Ectodermal cell (in vitro differentiated cells): ENCODE data around the gene THY1.

Experiments used
- H3K27ac ChIP-seq: 2 replicates; pipeline ENCODE4 v1.7.0; 2013; ENCODE audit warnings: mild to moderate bottlenecking, low read depth, low read length; ENCODE audit not compliant: insufficient read depth, poor library complexity, severe bottlenecking
- H3K27me3 ChIP-seq: 2 replicates; pipeline ENCODE4 v1.7.0; 2013; ENCODE audit warnings: mild to moderate bottlenecking, low read length; ENCODE audit not compliant: insufficient read depth, control insufficient read depth, poor library complexity, severe bottlenecking
- H3K36me3 ChIP-seq: one replicate; pipeline ENCODE4 v1.7.0; 2013; ENCODE audit warnings: low read length; ENCODE audit not compliant: control insufficient read depth, insufficient read depth
- H3K4me1 ChIP-seq: one replicate; pipeline ENCODE4 v1.7.0; 2013; ENCODE audit warnings: low read length; ENCODE audit not compliant: control insufficient read depth, insufficient read depth
- H3K4me3 ChIP-seq: 2 replicates; pipeline ENCODE4 v1.7.0; 2013; ENCODE audit warnings: low read depth, low read length, control low read depth; ENCODE audit not compliant: insufficient read depth
- H3K9me3 ChIP-seq: 2 replicates; pipeline ENCODE4 v1.7.0; 2013; ENCODE audit warnings: mild to moderate bottlenecking, low read length, moderate library complexity; ENCODE audit not compliant: control insufficient read depth
- WGBS, 2 experiments: methylation state at CpG; one replicate each; pipeline ENCODE4 v1.1.7; 2013; ENCODE audit warnings: missing lambda C conversion rate in 2 of 2; 5-methylcytosine and 5-hydroxymethylcytosine counted together

Gene THY1

GRCh38 chr11:119431523-119431922 lies 8.6 kb upstream of the THY1 start:
- Histone ChIP-seq H3K27me3 (no peaks in the 10 kb centered on the region), H3K4me1 (peaks cover 6% of the 10 kb centered on the region), H3K27ac (no peak overlapping the region), H3K36me3 (no peaks in the 10 kb centered on the region), H3K4me3 (no peak overlapping the region), H3K9me3 (no peaks in the 10 kb centered on the region)
- 95 to 96% methylated on average over 7 of the region's 7 CpGs for WGBS, 2 experiments

GRCh38 chr11:119427279-119427678 lies 4.3 kb upstream of the THY1 start:
- peaks cover 3% of the 10 kb centered on the region for H3K4me1 ChIP-seq
- 91 to 94% methylated on average over 5 of the region's 5 CpGs for WGBS, 2 experiments
- no peak overlapping the region for H3K27ac ChIP-seq
- no peaks in the 10 kb centered on the region for H3K36me3 ChIP-seq
- no peak overlapping the region for H3K4me3 ChIP-seq
- no peaks in the 10 kb centered on the region for H3K9me3 ChIP-seq
- no peaks in the 10 kb centered on the region for H3K27me3 ChIP-seq

GRCh38 chr11:119426142-119426541 lies 3.2 kb upstream of the THY1 start:
- Histone ChIP-seq H3K27ac (no peak overlapping the region), H3K4me3 (no peak overlapping the region), H3K9me3 (no peaks in the 10 kb centered on the region), H3K36me3 (no peaks in the 10 kb centered on the region), H3K4me1 (peaks cover 5% of the 10 kb centered on the region), H3K27me3 (no peaks in the 10 kb centered on the region)
- WGBS, 2 experiments: 58 to 61% methylated on average over 4 of the region's 4 CpGs

- Histone ChIP-seq H3K27ac (no peak overlapping the region), H3K27me3 (no peaks in the 10 kb centered on the region), H3K4me1 (peaks cover 5% of the 10 kb centered on the region), H3K36me3 (peaks cover 5% of the 10 kb centered on the region), H3K4me3 (no peak overlapping the region), H3K9me3 (no peaks in the 10 kb centered on the region)
- WGBS, 2 experiments: 85 to 92% methylated on average over 2 of the region's 2 CpGs
These were observed 1.8 kb upstream of the THY1 start for GRCh38 chr11:119424775-119425174.

GRCh38 chr11:119424276-119424675 lies 1.3 kb upstream of the THY1 start:
- Histone ChIP-seq H3K27me3 (no peaks in the 10 kb centered on the region), H3K27ac (no peak overlapping the region), H3K4me3 (no peak overlapping the region), H3K36me3 (peaks cover 10% of the 10 kb centered on the region), H3K9me3 (no peaks in the 10 kb centered on the region), H3K4me1 (peaks cover 5% of the 10 kb centered on the region)
- WGBS, 2 experiments: 92 to 96% methylated on average over 3 of the region's 3 CpGs

GRCh38 chr11:119423509-119424254 lies 710 bp upstream of the THY1 start:
- Histone ChIP-seq H3K4me1 (peaks cover 5% of the 10 kb centered on the region), H3K4me3 (peak overlapping the region; percentile 75), H3K36me3 (peaks cover 12% of the 10 kb centered on the region), H3K9me3 (no peaks in the 10 kb centered on the region), H3K27me3 (no peaks in the 10 kb centered on the region), H3K27ac (no peak overlapping the region)
- 68 to 69% methylated on average over 14 of the region's 14 CpGs for WGBS, 2 experiments

- peaks cover 5% of the 10 kb centered on the region for H3K4me1 ChIP-seq
- H3K27ac ChIP-seq: peak overlapping the region; percentile 45
- no peaks in the 10 kb centered on the region for H3K9me3 ChIP-seq
- 0% methylated on average over 49 of the region's 49 CpGs for WGBS, 2 experiments
- no peaks in the 10 kb centered on the region for H3K27me3 ChIP-seq
- H3K36me3 ChIP-seq: peaks cover 12% of the 10 kb centered on the region
- H3K4me3 ChIP-seq: peak overlapping the region; percentile 75
These were observed 797 bp downstream of the THY1 start for GRCh38 chr11:119421941-119422808.

- H3K9me3 ChIP-seq: no peaks in the 10 kb centered on the region
- H3K27me3 ChIP-seq: no peaks in the 10 kb centered on the region
- 8 to 12% methylated on average over 6 to 7 of the region's 8 CpGs for WGBS, 2 experiments
- no peak overlapping the region for H3K27ac ChIP-seq
- peaks cover 5% of the 10 kb centered on the region for H3K4me1 ChIP-seq
- peak overlapping the region; percentile 75 for H3K4me3 ChIP-seq
- H3K36me3 ChIP-seq: peaks cover 12% of the 10 kb centered on the region
These were observed 1.6 kb downstream of the THY1 start for GRCh38 chr11:119421351-119421750.

- H3K9me3 ChIP-seq: no peaks in the 10 kb centered on the region
- H3K4me3 ChIP-seq: no peak overlapping the region
- WGBS, 2 experiments: 86 to 90% methylated on average over 8 of the region's 8 CpGs
- H3K36me3 ChIP-seq: peaks cover 12% of the 10 kb centered on the region
- no peak overlapping the region for H3K27ac ChIP-seq
- peaks cover 5% of the 10 kb centered on the region for H3K4me1 ChIP-seq
- H3K27me3 ChIP-seq: no peaks in the 10 kb centered on the region
These were observed 2.3 kb downstream of the THY1 start for GRCh38 chr11:119420631-119421030.

- Histone ChIP-seq H3K27me3 (no peaks in the 10 kb centered on the region), H3K36me3 (peaks cover 12% of the 10 kb centered on the region), H3K4me3 (no peak overlapping the region), H3K9me3 (no peaks in the 10 kb centered on the region), H3K4me1 (peaks cover 5% of the 10 kb centered on the region), H3K27ac (no peak overlapping the region)
- WGBS, 2 experiments: 94% methylated on average over 18 of the region's 18 CpGs
These were observed 3.0 kb downstream of the THY1 start for GRCh38 chr11:119419834-119420492.
